OCI-LY1 (cell line): ENCODE measurements around the gene RPN1.

Experiments used
- H2AFZ ChIP-seq: fragments of 200-600 bp; sonication (generic), shearing (Covaris generic); 2 replicates; pipeline ENCODE4 v1.6.0; 2014; ENCODE audit warnings: antibody characterized with exemption, mild to moderate bottlenecking, low read length
- H3F3A ChIP-seq: fragments of 200-600 bp; sonication (generic), shearing (Covaris generic); 2 replicates; pipeline ENCODE4 v1.6.0; 2014; ENCODE audit warnings: mild to moderate bottlenecking, antibody characterized with exemption, low read length, moderate library complexity; ENCODE audit not compliant: insufficient read depth
- H3K27ac ChIP-seq: fragments of 200-600 bp; sonication (generic); 2 replicates; pipeline ENCODE4 v1.5.1; 2014; ENCODE audit warnings: low read length, mixed run types, mild to moderate bottlenecking, low read depth; ENCODE audit not compliant: poor library complexity, severe bottlenecking
- H3K27me3 ChIP-seq: fragments of 200-600 bp; sonication (generic); 2 replicates; pipeline ENCODE4 v1.6.0; 2014; ENCODE audit warnings: antibody characterized with exemption, mild to moderate bottlenecking, low read length, moderate library complexity; ENCODE audit not compliant: insufficient read depth
- H3K36me3 ChIP-seq: fragments of 200-600 bp; sonication (generic); 2 replicates; pipeline ENCODE4 v1.6.1; 2014; ENCODE audit warnings: mild to moderate bottlenecking, antibody characterized with exemption, low read length, moderate library complexity, mixed read lengths; ENCODE audit not compliant: insufficient read depth
- H3K4me1 ChIP-seq: fragments of 200-600 bp; sonication (generic); 2 replicates; pipeline ENCODE4 v1.5.1; 2014; ENCODE audit warnings: mild to moderate bottlenecking, low read length, moderate library complexity; ENCODE audit not compliant: insufficient read depth, severe bottlenecking
- H3K4me2 ChIP-seq: fragments of 200-600 bp; sonication (generic), shearing (Covaris generic); 2 replicates; pipeline ENCODE4 v1.6.1; 2014; ENCODE audit warnings: low read length
- H3K4me3 ChIP-seq: fragments of 200-600 bp; sonication (generic); 2 replicates; pipeline ENCODE4 v1.5.1; 2014; ENCODE audit warnings: low read length, low read depth, mild to moderate bottlenecking, mixed read lengths; ENCODE audit not compliant: poor library complexity, severe bottlenecking
- H3K79me2 ChIP-seq: fragments of 200-600 bp; shearing (Covaris generic); 2 replicates; pipeline ENCODE4 v1.6.1; 2016; ENCODE audit warnings: mixed run types, low read length, mixed read lengths; ENCODE audit not compliant: insufficient read depth
- H3K9ac ChIP-seq: fragments of 200-600 bp; sonication (generic), shearing (Covaris generic); 2 replicates; pipeline ENCODE4 v1.6.1; 2014; ENCODE audit warnings: mild to moderate bottlenecking, low read length, mixed read lengths
- H3K9me2 ChIP-seq: fragments of 200-600 bp; sonication (generic), shearing (Covaris generic); 2 replicates; pipeline ENCODE4 v1.6.1; 2014; ENCODE audit warnings: low read depth, mild to moderate bottlenecking, low read length, mixed read lengths
- H3K9me3 ChIP-seq: fragments of 200-600 bp; shearing (Covaris generic); 2 replicates; pipeline ENCODE4 v1.6.1; 2014; ENCODE audit warnings: low read length, mixed read lengths
- H4K20me1 ChIP-seq: fragments of 200-600 bp; sonication (generic), shearing (Covaris generic); 2 replicates; pipeline ENCODE4 v1.6.0; 2016; ENCODE audit warnings: mild to moderate bottlenecking, low read length; ENCODE audit not compliant: insufficient read depth
- CTCF ChIP-seq: fragments of 200-600 bp; sonication (generic), shearing (Covaris generic); IDR thresholded peaks from 2 replicates; pipeline ENCODE4 v1.5.1; 2017; ENCODE audit warnings: mild to moderate bottlenecking, antibody characterized with exemption, low read length, moderate library complexity, mixed read lengths
- EZH2 ChIP-seq: fragments of 200-600 bp; sonication (generic), shearing (Covaris generic); IDR thresholded peaks from 2 replicates; pipeline ENCODE4 v1.8.0; 2017; ENCODE audit warnings: borderline replicate concordance, mixed run types, mild to moderate bottlenecking, antibody characterized with exemption, low read length, moderate library complexity, mixed read lengths

The RPN1 gene

GRCh38 chr3:128650096-128651050, at the start of gene RPN1:
Gene RPN1, minus strand, starts transcription at chr3:128650818. Its CDS starts 18 bp downstream, at chr3:128650800.
- Histone ChIP-seq H2AFZ (peak within 1 kb of the TSS; percentile 76; the same call in 1 of the 2 replicates), H3K27me3 (no peaks in the 10 kb centered on the region), H3K4me2 (peak within 1 kb of the TSS; percentile 89), H3F3A (no peaks in the 10 kb centered on the region), H3K9me3 (no peaks in the 10 kb centered on the region), H4K20me1 (no peaks in the 10 kb centered on the region), H3K9ac (peak within 1 kb of the TSS; percentile 99), H3K9me2 (no peaks in the 10 kb centered on the region), H3K27ac (peak within 1 kb of the TSS; percentile 77), H3K79me2 (peaks cover 52% of the 10 kb centered on the region), H3K4me1 (peaks cover 24% of the 10 kb centered on the region), H3K36me3 (peaks cover 22% of the 10 kb centered on the region; the same call in 1 of the 2 replicates), H3K4me3 (peak within 1 kb of the TSS; percentile 96)
- TF ChIP-seq CTCF = no peak
- no peak for TF ChIP-seq EZH2

GRCh38 chr3:128698211-128699047, 47.8 kb upstream of the RPN1 start:
- H3F3A ChIP-seq = no peaks in the 10 kb centered on the region
- TF ChIP-seq EZH2 = no peak
- no peak for TF ChIP-seq CTCF
- no peaks in the 10 kb centered on the region for H3K79me2 ChIP-seq
- H3K9ac ChIP-seq = no peak overlapping the region
- H3K4me3 ChIP-seq = no peak overlapping the region
- H3K4me1 ChIP-seq = no peaks in the 10 kb centered on the region
- H3K27ac ChIP-seq = no peak overlapping the region
- H3K27me3 ChIP-seq = no peaks in the 10 kb centered on the region
- H3K9me2 ChIP-seq = no peaks in the 10 kb centered on the region
- no peaks in the 10 kb centered on the region for H4K20me1 ChIP-seq
- no peaks in the 10 kb centered on the region for H3K9me3 ChIP-seq
- H3K4me2 ChIP-seq = no peak overlapping the region
- H2AFZ ChIP-seq = no peak overlapping the region
- H3K36me3 ChIP-seq = no peaks in the 10 kb centered on the region

GRCh38 chr3:128697341-128697740, 46.7 kb upstream of the RPN1 start:
- no peaks in the 10 kb centered on the region for H3K36me3 ChIP-seq
- H3K9ac ChIP-seq = no peak overlapping the region
- no peaks in the 10 kb centered on the region for H4K20me1 ChIP-seq
- TF ChIP-seq CTCF (no peak), EZH2 (no peak)
- peaks cover 8% of the 10 kb centered on the region for H3K27me3 ChIP-seq
- H3K4me3 ChIP-seq = no peak overlapping the region
- no peaks in the 10 kb centered on the region for H3K9me3 ChIP-seq
- H3K27ac ChIP-seq = no peak overlapping the region
- no peaks in the 10 kb centered on the region for H3F3A ChIP-seq
- no peaks in the 10 kb centered on the region for H3K79me2 ChIP-seq
- H3K4me2 ChIP-seq = no peak overlapping the region
- H3K9me2 ChIP-seq = no peaks in the 10 kb centered on the region
- no peaks in the 10 kb centered on the region for H3K4me1 ChIP-seq
- H2AFZ ChIP-seq = no peak overlapping the region
